GM13977 (cell line): ENCODE data around the gene INTS14.

Experiments
- DNase-seq: peaks from one replicate; pipeline ENCODE4 v3.0.0; 2012; ENCODE audit warnings: low spot score
- in situ Hi-C: fragments of 300-500 bp; cut with MboI; formaldehyde crosslinking; loops from one replicate; pipeline ENCODE4 v1.12.0; 2022; ENCODE audit warnings: low sequenced_read_pairs, low pct_unique_long_range_greater_than_20kb, mixed read lengths, inconsistent platforms; ENCODE audit not compliant: unreplicated experiment
- TF ChIP-seq, protein P1 (sequence below): IDR thresholded peaks from 2 replicates; pipeline ENCODE4 v1.5.1; 2012; ENCODE audit warnings: mild to moderate bottlenecking, control low read depth; ENCODE audit not compliant: insufficient read depth; ENCODE audit errors: extremely low read depth, missing control alignments

The INTS14 gene

DNA sequence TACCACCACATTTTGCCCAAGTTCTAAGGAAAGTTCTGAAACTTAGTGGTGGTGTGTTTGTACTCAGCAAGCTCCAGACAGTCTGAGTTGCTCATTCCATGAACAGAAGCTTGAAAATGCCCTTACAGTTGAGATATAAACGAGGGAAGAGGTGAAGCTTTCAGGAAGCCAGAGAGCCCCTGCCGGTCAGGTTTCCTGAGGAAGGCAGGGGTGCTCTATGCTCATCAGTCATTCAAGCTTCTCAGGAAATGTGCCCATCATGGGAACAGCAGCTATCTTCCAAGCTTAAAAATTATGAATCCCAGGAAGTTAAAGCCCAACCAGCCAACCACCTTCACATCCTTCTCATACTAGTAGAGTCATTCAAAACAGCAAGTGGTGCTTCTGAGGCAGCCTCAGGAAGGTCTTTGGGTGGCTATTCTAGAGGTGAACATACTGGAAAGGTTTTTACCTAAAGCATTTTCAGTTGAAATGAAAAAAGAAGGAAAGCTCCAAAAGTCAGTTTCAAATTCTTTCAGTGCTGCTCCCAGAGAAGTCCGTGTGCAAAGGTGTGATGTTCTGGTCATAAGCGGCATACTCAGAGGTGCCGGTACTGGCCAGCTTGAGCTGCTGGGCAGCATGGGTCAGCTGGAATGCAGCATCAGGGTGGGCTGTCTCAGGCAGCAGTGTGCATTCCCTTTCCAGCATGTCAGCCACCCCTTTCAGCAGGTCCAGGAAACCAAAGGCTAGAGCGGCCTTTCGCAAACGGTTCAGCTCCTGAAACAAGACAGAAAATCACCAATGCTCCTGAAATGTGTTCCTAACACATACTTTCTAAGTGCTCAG, 31.8 kb downstream of the INTS14 start:
- TF ChIP-seq, protein P1, sequence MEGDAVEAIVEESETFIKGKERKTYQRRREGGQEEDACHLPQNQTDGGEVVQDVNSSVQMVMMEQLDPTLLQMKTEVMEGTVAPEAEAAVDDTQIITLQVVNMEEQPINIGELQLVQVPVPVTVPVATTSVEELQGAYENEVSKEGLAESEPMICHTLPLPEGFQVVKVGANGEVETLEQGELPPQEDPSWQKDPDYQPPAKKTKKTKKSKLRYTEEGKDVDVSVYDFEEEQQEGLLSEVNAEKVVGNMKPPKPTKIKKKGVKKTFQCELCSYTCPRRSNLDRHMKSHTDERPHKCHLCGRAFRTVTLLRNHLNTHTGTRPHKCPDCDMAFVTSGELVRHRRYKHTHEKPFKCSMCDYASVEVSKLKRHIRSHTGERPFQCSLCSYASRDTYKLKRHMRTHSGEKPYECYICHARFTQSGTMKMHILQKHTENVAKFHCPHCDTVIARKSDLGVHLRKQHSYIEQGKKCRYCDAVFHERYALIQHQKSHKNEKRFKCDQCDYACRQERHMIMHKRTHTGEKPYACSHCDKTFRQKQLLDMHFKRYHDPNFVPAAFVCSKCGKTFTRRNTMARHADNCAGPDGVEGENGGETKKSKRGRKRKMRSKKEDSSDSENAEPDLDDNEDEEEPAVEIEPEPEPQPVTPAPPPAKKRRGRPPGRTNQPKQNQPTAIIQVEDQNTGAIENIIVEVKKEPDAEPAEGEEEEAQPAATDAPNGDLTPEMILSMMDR = no peak
- in situ Hi-C loops = no loop called here
- no peak for DNase-seq

DNA sequence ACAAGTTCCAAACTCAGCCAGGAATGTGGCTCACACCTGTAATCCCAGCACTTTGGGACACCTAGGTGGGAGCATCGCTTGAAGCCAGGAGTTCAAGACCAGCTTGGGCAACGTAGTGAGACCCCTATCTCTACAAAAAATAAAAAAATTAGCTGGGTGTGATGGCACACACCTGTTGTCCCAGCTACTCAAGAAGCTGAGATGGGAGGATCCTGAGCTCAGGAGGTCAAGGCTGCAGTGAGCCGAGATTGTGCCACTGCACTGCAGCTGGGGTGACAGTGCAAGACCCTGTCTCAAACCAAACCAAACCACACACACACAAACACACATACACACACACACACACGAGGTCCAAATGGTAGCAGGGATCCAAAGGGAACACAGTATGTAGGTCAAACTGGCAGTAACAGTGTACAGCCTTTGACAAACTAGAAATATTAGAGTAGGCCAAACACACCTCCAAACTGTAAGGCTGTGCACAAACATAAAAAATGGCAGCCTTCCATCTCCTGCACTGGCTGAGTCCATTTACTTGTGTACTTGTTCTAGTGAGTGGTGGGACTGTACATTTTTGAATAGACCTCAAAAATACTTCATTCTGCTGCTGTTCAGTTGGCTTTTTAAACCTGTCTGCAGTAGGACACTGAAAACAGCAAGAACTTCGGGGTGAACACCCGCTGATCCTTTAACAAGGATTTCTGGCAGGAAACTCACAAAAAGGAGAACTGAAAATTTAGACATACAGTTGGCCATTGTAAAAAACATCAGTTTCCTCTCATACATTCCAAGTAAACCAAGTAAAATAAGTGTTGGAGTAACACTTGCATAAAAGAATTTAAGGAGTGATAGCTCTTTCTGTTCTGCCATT, 33.6 kb downstream of the INTS14 start:
- TF ChIP-seq, protein P1 = no peak
- in situ Hi-C loops = no loop called here
- DNase-seq = no peak

DNA sequence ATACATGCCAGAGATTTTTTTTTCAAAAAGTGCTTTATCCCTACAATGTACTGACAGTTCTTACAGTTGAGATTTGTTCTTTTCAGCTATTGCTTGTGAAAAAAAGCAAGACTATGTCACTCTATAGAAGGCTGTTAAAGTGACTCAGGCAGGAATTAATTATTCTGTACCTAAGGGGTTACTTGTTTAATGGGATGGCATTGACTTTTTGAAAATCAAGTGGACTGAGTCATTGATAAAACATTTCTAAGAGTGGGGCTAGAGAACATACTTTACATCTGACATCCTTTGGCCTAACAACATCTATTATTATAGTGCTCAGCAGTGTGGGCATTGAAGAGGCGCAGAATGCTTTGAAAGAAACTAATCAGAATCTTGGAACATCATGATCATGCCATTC, 34.3 kb downstream of the INTS14 start:
- in situ Hi-C loops = no loop called here
- DNase-seq = no peak
- TF ChIP-seq, protein P1 = no peak

DNA sequence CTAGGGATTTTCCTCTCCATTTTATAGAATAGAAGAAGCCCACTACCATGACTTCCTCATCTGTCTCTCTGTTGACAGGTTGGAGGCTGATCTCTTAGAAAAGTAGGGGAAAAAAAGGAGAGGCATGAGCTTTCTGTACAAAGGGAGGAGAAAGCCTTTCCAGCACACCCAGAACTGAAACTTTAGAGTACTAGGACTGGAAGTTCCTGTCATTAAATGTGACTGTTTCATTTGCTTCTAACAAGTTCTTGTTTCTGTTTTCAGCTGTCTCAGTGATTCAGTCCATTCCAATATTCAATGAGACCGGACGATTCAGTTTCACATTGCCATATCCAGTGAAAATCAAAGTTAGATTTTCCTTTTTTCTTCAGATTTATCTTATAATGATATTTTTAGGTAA, 39.0 kb downstream of the INTS14 start:
- in situ Hi-C loops = no loop called here
- no peak for DNase-seq
- TF ChIP-seq, protein P1 = no peak

DNA sequence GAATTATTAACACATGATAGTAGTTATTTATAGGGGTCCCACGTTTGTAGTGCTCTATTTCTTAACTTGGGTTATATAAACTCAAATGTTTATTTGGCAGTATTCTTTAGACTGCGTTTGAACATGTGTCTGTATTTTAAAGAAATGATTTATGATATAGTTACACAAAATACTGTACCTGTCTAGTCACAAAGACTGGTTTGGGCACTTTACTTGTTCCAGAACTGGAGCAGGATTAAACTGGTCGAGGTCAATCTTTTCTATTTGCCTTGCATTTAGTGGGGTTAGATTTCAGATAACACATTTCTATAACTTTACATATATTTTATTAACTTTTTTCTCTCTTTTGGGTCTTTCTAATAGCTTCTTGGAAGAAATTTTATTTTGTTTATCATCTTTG, 41.2 kb downstream of the INTS14 start:
- TF ChIP-seq, protein P1 = no peak
- in situ Hi-C loops = no loop called here
- DNase-seq = no peak

DNA sequence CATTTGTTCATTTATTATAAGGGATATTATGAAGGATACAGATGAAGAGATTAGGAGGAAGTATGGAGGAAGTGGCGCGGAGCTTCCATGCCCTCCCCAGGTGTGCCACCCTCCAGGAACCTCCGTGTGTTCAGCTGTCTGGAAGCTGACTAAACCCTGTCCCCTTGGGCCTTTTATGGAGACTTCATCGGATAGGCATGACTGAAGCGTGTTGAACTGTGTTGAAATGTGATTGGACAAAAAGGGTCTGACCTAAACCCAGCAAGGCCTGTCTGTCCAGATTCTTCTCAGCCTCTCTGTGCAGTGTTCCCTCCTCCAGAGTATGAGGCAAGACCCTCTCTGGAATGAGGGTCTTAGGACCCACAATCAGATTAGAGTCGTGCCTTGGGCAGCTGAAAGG, 49.0 kb downstream of the INTS14 start:
- in situ Hi-C loops = no loop called here
- TF ChIP-seq, protein P1 = no peak
- no peak for DNase-seq
